ENCODE data around the gene NFATC4.
"Not testable (repeated sequence)": the region's sequence is repeated elsewhere in the genome, so short reads cannot be mapped to it uniquely, and the experiment has no call there.

NFATC4 gene

GRCh38 chr14:24368212-24368561 is 203 bp downstream of the NFATC4 start:
- DNase-seq (ENCODE audit: low read depth in 2 of 2): no peak

GRCh38 chr14:24368562-24369252 is 723 bp downstream of the NFATC4 start:
- DNase-seq (ENCODE audit: low read depth in 2 of 2): no peak

- no peak for DNase-seq (ENCODE audit: low read depth in 2 of 2)
Observed at GRCh38 chr14:24369463-24369862, 1.5 kb downstream of the NFATC4 start.

- no peak for DNase-seq (ENCODE audit: low read depth in 2 of 2)
Observed at GRCh38 chr14:24369907-24370687, 2.1 kb downstream of the NFATC4 start.

GRCh38 chr14:24370748-24371147 is 2.8 kb downstream of the NFATC4 start:
- no peak for DNase-seq (ENCODE audit: low read depth in 2 of 2)

GRCh38 chr14:24371605-24372004 is 3.6 kb downstream of the NFATC4 start:
- DNase-seq (ENCODE audit: low read depth in 2 of 2): not testable (repeated sequence)

GRCh38 chr14:24372701-24373416 is 4.9 kb downstream of the NFATC4 start:
- DNase-seq (ENCODE audit: low read depth in 2 of 2): no peak

- no peak for DNase-seq (ENCODE audit: low read depth in 2 of 2)
Observed at GRCh38 chr14:24376448-24377070, 8.6 kb downstream of the NFATC4 start.

- no peak for DNase-seq (ENCODE audit: low read depth in 2 of 2)
Observed at GRCh38 chr14:24377126-24377525, 9.1 kb downstream of the NFATC4 start.

- no peak for DNase-seq (ENCODE audit: low read depth in 2 of 2)
Observed at GRCh38 chr14:24377657-24378056, 9.7 kb downstream of the NFATC4 start.

- no peak for DNase-seq (ENCODE audit: low read depth in 2 of 2)
Observed at GRCh38 chr14:24378327-24378726, 10.3 kb downstream of the NFATC4 start.

GRCh38 chr14:24378981-24379906 is 11.3 kb downstream of the NFATC4 start:
- no peak for DNase-seq (ENCODE audit: low read depth in 2 of 2)

GRCh38 chr14:24379907-24380730 is 12.1 kb downstream of the NFATC4 start:
- no peak for DNase-seq (ENCODE audit: low read depth in 2 of 2)

GRCh38 chr14:24381363-24382063 is 13.5 kb downstream of the NFATC4 start:
- no peak for DNase-seq (ENCODE audit: low read depth in 2 of 2)

GRCh38 chr14:24382064-24382371 is 14.0 kb downstream of the NFATC4 start:
- no peak for DNase-seq (ENCODE audit: low read depth in 2 of 2)

- DNase-seq (ENCODE audit: low read depth in 2 of 2): no peak
Observed at GRCh38 chr14:24384169-24384568, 16.2 kb downstream of the NFATC4 start.

GRCh38 chr14:24385524-24385923 is 17.5 kb downstream of the NFATC4 start:
- DNase-seq (ENCODE audit: low read depth in 2 of 2): no peak

- DNase-seq (ENCODE audit: low read depth in 2 of 2): no peak
Observed at GRCh38 chr14:24387009-24387345, 19.0 kb downstream of the NFATC4 start.

GRCh38 chr14:24387579-24387978 is 19.6 kb downstream of the NFATC4 start:
- not testable (repeated sequence) for DNase-seq (ENCODE audit: low read depth in 2 of 2)

Measured in stimulated activated CD8-positive, alpha-beta memory T cell treated with anti-CD3 and anti-CD28 coated beads, Interleukin-2, amount 100 ng/mL, for 1 hour (primary cell).